T-helper 1 cell (primary cell): Measurements from ENCODE around the gene CSTPP1.
A peak's percentile ranks its signal among the peaks of the same experiment; 100 is the strongest.

Experiments used
- DNase-seq, 5 donors: peaks; one replicate each; pipeline ENCODE4 v3.0.0-alpha.2; 2012 to 2020
- total RNA-seq, 4 donors: gene quantifications; one replicate each; lab custom pipeline; 2026; lab: John Stamatoyannopoulos, UW

The CSTPP1 gene, protein sequence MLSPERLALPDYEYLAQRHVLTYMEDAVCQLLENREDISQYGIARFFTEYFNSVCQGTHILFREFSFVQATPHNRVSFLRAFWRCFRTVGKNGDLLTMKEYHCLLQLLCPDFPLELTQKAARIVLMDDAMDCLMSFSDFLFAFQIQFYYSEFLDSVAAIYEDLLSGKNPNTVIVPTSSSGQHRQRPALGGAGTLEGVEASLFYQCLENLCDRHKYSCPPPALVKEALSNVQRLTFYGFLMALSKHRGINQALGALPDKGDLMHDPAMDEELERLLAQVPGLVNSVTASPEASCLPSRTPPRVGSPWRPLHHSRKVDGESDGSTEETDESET
- 5.7 to 13.1 (median 10.8) reads per million in 4 donors for total RNA-seq

DNA sequence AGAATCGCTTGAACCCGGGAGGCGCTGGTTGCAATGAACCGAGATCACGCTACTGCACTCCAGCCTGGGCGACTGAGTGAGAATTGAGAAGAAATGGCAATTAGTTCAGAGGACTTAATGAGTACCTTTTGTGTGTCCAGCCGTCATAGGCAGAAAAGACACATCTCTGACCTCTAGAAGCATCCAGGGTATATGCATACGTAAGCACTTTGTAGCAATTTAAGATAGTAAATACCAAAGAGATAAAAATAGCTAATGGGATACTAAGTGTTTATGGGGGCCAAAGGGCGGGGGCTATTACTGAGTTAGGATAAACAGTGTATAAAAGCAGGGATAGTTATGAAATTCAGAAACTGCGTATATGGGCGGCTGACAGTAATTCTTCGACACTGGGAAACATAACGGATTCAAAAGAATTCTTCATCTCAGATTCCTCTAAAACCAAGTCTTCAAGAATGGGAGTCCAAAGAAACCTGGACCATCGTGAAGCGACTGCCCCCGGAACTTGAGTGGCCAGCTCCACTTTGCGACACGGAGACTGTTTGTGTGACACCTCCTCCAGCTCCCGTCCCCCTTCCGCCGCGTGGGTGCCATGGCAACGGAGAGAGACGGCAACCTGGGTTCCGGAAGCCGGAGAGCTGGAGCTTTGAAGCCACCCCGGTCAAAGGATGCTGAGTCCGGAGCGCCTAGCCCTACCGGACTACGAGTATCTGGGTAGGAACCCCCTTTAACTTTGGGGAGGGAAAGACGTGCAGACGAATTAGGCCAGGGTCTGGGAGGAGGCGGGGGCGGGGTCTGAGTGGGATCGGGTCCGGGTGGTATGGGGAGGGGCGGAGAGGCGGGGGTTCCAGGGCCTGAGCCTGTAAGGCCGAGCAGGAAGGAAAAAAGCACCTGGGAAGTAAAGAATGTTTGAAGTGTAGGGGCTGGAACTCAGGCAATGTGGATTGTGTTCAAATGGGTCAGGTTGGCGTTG is at the start of gene CSTPP1:
CSTPP1 (plus strand) TSS at position 624 of the 973 bp plus-strand sequence; CDS start at position 669, 45 bp downstream.
- peak; percentile 82 to 91 (median 86) for DNase-seq

DNA sequence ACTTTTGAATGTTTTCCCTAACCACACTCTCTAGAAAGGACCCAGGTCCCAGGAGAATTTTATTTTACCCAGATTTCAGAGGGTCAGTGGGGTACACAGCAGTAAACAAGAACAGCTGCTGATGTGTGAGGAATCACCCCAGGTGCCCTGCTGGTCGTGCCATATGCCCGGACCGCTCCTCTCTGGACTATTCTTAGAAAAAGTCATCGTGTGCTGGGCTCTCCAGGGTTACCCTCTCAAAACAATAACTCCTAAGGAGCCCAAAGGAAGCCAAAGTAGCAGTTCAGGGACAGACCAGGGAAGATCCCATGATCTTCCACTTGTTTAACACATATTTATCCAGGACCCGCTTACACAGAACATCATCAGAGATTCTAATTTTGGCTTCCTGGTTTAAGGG is 47.9 kb upstream of the CSTPP1 start:
- no peak for DNase-seq

DNA sequence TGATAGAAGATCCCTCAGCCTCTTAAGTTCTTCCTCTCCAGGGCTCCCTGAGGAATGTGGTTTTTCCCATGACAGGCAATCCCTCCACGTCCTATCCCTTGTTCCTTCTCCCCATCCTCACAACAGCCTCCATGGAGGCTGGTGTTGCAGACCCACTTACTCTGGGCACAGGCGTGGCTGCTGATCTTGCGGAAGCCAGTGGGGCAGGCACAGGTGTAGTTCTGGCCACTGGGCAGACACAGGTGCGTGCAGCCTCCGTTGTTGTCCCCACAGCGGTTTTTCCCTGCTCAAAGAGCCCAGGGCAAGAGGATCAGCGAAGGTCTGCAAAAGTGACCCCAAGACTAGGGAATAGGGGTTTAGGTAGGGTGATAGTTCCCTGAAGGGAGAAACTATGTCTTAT is 47.3 kb upstream of the CSTPP1 start:
- DNase-seq = no peak

DNA sequence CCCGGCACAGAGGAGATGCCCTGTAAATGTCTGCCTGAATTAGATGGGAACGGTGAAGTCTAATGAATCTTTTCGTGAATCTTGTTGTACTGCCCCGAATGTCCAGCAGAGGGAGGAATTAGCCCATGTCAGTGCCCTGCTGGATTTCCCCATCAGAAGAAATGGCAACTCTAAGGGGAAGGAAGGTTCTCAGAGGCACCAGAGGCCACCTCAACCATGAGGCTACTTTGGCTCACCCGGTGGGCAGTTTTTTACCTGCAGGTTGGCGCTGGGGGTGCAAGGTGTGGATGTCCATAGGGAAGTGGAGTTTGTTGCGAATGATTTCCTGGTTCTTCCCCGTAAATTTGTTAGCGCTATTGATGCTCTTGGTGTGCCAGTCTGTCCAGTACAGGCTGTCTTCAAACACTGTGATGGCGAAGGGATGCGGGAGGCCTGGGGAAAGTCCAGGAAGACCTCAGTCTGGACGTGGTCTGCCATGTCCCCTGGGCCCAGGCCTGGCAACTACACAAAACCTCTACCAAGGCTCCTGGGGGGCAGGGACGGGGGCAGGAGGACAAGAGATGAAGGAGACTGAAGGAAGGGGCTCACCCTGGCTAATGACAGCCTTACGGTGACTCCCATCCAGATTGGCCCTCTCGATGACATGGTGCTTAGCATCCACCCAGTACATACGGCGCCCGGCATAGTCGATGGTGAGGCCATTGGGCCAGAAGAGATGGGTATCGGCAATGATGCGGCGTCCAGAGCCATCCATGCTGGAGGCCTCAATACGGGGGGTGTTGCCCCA is 46.7 kb upstream of the CSTPP1 start:
- peak; percentile 16 to 75 (median 56) for DNase-seq

DNA sequence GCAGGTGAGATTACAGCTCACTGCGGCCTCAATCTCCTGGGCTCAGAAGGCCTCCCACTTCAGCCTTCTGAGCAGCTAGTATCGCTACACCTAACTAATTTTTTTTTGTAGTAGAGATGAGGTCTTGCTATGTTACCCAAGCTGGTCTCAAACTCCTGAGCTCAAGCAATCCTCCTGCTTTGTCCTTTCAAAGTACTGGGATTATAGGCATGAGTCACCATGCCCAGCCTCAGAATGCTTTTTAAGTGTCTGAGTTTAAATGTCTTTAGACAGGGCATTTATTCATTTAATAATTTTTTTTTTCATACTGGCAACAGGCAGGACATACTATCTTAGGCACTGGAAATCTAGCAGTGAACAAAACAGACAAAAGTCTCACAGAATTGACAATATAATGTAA is 45.9 kb upstream of the CSTPP1 start:
- no peak for DNase-seq

DNA sequence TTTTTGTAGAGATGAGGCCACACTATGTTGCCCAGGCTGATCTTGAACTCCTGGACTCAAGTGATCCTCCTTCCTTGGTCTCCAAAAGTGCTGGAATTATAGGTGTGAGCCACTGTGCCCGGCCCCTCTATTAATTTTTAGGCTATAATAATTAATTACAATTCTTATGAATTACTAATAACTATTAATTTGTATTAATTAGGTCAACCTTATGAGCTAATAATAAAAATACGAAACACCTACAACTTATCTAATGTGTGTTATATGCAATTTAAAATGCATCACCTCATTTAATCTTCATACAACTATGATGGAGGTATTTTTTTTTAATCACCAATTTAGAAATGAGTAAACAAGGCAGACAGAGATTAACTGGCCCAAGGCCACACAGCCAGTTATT is 44.5 kb upstream of the CSTPP1 start:
- DNase-seq = no peak

DNA sequence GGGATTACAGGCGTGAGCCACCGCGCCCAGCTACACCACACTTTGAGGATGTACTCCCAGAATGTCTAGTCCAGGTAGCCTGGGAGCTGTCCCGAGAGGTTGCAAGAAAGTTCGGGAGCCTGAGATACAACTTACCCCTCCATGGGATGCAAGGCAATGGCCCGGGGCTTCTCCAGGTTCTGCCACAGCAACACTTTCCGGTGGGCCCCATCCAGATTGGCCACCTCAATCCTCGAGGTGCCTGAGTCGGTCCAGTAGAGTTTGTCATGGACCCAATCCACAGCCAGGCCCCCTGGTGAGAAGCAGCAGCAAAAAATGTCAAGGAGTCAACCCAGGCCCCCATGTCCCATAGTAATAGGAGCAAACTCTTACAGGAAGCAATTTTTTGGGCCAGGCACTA is 43.7 kb upstream of the CSTPP1 start:
- no peak for DNase-seq

DNA sequence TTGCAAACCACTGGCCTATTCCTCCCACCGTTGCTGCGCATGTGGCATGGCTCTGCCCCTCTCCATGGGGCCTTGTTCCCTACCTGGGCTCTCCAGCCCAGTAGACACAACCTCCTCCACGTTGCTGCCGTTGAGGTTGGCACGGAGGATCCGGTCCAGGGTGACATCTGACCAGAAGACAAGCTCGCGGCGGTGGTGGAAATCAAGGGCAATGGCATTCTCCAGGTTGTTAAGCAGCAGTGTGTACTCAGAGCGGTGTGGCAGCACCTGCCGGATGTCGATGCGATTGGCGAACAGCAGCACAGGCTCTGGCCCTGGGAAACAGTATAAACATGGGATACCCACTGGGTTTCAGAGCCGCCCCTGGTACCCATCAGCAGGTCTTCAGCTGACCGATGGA is 42.1 kb upstream of the CSTPP1 start:
- DNase-seq = no peak

DNA sequence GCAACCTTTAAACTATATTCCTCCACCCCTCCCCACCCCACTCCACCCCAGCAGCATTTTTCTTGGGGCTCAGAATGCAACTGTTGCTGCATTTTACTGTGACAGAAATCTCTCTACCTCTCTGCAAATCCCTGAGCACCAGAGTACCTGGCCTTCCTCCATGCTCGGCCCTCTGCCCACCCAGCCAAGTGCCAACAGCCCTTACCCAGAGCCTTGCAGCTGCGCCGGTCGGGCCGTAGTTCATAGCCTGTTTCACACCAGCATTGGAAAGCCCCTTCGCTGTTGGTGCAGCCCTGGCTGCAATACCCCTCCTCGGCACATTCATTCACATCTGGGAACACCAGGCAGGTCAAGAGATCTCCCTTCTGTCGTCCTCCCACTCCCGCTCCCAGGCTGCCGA is 41.6 kb upstream of the CSTPP1 start:
- DNase-seq = no peak

DNA sequence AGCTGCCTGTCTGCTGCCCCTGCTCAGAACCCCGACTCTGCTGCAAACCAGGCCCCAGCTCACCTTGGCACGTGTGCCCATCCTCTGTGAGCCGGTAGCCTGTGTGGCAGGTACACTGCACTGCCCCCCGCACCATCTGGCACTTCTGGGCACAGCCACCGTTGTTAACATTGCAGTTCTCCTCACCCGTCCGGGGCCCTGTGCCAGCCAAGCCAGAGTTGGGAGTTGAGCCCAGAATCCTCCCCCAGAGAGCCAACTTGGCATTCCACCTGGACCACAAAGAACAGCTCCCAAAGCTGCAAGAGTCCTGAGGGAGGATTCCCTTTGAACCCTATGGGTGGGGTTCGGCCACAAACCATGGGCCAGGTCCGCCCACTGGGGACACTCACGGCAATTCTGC is 40.7 kb upstream of the CSTPP1 start:
- no peak for DNase-seq

DNA sequence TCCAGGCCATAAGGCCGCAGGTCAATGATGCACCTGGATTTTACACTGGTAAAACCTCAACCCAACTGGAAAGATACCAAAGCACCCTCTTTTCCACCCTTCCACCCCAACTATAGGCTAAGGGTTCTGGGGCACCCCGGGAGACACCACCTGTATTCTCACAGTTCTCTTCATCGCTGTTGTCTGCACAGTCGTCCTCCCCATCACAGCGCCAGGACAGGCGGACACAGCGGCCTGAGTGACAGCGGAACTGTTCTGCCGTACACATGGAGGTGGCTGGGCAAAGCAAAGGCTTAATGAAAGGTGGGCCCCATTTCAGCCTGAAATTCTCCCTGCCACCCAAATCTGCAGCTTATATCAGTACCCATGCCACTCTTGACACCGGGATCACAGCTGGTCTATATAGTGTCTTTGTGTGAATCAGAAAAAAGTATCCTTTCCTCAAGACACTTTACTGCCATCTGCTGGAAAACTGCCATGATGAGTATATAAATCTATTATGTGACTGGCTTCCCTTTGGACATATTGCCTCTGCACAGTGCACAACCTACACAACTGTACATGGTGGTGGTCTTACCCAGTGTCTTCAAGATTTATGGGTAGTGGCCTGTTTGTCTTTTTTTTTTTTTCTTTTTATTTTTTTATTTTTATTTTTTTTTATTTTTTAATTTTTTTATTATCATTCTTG is 39.7 kb upstream of the CSTPP1 start:
- peak in 1 of 5 donors; percentile 40 for DNase-seq

DNA sequence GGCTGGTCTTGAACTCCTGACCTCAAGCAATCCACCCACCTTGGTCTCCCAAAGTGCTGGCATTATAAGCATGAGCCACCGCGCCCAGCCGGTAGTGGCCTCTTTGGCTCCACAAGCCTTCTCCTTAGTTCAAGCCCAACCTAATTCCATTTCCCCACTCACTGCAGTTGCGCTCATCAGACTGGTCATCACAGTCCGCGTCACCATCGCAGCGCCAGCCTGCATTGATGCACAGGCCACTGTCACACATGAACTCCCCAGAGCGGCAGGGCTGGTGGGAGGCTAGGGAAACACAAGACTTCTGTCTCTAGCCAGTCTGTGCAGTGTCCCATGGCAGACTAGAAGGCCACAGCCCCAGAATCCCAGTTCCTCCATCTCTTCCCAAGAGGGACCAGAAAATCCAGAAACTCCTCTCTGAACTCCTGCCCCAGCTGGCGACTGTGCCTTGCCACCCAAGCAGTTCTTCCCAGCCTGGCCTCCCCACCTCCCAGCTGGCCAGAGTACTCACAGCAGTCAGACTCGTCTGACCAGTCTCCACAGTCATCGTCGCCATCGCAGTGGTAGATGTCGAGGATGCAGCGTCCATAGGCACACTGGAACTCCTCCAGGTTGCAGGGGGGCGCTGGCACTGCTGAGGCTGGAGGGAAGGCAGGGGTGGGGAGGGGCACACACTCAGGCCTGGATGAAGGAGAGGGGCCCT is 38.0 kb upstream of the CSTPP1 start:
- no peak for DNase-seq

DNA sequence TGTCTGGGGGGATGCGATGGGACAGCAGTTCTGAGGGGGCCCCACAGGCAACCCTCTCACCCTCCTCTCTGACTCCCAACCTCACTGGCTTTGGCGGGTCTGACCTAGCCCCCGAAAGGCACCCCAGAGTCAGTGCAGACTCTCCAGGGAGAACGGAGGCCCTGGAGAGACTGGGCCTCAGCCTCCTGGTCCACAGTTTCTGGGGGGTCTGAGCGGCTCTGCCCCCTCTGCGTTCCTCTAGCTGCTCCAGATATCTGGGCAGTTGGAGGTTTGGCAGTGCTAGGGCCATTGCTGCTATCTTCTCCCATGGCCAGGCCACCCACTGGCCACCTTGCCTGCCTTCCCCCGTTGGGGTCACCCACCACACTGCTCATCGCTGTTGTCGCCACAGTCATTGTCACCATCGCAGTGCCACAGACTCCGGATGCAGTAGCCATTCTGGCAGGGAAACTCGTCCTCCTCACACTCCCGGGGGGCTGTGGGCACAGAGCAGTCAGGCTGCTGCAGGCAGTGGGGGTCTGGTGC is 37.0 kb upstream of the CSTPP1 start:
- DNase-seq = no peak

DNA sequence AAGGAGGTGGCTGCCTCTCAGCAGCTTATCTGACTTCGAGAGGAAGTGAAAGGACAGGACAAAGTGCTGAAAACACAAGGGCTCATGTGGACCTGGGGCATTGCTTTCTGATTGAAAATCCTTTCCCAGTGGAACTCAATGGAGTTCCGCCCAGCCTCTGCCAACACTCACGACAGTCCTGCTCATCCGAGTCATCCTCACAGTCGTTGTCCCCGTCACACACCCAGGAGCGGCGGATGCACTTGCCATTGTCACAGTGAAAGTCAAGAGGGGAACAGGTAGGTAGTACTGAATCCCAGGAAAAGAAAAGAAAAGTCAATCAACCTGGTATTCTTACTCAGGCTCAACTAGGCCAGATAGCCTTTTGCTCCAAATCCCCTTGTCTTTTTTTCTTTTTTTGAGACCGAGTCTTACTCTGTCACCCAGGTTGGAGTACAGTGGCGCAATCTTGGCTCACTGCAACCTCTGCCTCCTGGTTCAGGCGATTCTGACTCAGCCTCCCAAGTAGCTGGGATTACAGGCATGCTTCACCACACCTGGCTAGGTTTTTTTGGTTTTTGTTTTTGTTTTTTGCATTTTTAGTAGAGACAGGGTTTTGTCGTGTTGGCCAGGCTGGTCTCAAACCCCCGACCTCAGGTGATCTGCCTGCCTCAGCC is 36.3 kb upstream of the CSTPP1 start:
- no peak for DNase-seq

DNA sequence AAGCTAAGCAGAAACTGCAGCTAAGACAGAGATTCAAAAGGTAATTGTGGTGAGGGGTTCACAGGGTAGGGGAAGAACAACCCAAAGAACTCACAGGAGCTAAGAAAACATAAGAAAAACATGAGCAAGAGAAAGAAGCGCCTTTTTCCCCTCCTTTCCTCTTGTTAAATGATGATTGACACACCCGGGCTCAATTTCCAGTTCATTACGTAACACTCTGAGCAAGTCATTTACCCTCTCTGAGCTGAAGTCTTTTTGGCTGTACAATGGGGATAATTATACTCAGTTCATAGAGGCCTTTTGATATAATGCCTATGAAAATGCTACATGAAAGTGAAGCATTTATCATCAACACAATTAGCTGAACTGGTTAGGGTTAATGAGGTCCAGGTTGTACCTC is 35.4 kb upstream of the CSTPP1 start:
- DNase-seq = no peak

DNA sequence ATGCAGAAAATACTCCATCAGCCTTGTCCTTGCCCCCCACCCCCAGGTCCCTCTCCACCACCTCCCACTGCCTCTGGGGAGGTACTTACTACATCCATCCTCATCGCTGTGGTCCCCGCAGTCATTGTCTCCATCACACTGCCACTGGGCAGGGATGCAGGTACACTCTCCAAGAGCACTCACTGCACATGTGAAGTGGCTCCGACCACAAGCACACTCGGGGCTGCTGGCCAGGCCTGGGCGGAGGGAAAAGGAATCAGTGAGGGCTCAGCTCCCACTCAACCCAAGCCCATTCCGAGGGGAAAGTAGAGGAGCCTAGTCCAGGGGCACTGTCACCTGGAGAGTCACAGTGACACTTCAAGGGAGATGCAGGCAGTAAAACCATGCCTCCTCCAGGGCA is 33.9 kb upstream of the CSTPP1 start:
- DNase-seq = no peak

DNA sequence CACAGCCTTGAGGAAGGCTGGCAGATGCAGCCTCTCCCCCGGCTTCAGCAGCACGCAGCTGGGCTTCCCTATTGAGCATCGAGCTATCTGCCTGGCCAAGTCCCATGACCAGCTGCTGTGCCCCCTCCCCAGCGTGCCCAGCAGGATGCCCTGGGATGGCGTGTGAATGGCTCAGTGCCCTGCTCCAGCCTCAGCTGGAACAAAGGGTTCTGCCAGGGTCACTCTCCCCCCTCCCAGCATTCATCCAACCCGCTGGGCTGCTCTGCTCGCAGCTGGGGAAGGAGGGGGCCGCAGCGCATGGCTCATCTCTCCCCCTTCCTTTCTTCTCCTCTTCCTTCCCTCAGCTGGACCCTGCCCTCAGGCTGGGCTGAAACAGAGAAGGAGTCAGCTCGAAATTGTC is 32.7 kb upstream of the CSTPP1 start:
- no peak for DNase-seq

DNA sequence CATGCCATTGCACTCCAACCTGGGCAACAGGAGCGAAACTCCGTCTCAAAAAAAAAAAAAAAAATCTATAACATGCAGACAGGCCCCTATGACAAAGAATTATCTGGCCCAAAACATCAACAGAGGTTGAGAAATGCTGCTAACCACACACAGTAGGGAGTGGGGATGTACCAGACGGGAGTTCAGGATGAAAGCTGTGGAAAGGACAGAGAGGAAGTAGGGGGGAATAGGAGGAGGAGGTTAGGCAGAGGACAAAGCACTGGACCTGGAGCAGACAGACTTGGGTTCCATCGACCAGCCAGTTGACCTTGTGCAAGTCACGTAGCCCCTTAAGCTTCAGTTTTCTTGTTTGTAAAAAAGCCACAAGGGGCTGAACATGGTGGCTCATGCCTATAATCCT is 30.8 kb upstream of the CSTPP1 start:
- no peak for DNase-seq

DNA sequence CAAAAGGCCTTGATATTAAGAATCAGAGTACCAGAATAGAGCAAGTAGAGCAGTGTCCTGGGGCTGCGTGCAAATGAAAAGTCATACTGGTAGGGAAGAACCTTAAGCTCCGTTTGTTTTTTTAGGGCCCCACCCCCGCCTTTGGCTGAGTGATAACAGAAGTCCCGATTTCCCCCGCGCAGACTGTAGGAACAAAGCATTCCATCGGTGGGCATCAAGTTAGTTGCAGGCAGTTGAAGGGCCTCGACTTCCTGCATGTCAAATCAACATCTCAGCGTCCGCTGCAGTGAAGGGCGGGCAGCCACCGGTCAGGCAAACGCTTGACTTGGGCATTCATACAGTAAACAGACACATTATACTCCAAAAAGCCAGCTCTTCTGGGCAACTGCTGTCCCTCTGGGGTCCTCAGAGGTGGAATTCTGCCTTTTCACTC is 29.9 kb upstream of the CSTPP1 start:
- no peak for DNase-seq

DNA sequence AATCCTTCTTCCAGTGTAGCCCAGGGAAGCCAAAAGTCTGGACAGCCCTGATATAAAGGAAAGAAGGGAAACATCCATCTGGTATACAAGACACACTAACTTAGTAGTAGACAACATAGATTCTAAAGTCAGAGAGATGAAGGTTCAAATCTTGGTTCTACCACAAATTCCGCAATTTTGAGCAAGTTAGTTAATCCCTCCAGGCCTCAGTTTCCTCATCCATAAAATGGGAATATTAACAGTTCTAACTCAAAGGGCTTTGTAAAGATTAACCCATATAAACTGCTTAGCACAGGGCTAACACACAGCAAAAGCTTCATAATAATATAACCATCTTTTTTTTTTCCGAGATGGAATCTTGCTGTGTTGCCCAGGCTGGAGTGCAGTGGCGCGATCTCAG is 29.0 kb upstream of the CSTPP1 start:
- no peak for DNase-seq
